Bronchial smooth muscle cell (primary cell): ENCODE results near the gene LIPF. TPM values are rescaled to one million over a fixed set of nuclear protein-coding genes. Genes with fewer than 3 reads are reported as not detected.

ENCODE experiments used
- total RNA-seq: library from RNA; depleted of rRNA; stranded (reverse); fragments of >200 nt; gene quantifications from 2 replicates; pipeline ENCODE4 v1.2.1, GENCODE V29; 2014

The LIPF gene, protein sequence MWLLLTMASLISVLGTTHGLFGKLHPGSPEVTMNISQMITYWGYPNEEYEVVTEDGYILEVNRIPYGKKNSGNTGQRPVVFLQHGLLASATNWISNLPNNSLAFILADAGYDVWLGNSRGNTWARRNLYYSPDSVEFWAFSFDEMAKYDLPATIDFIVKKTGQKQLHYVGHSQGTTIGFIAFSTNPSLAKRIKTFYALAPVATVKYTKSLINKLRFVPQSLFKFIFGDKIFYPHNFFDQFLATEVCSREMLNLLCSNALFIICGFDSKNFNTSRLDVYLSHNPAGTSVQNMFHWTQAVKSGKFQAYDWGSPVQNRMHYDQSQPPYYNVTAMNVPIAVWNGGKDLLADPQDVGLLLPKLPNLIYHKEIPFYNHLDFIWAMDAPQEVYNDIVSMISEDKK
- total RNA-seq, result not detected in 2 replicates

DNA sequence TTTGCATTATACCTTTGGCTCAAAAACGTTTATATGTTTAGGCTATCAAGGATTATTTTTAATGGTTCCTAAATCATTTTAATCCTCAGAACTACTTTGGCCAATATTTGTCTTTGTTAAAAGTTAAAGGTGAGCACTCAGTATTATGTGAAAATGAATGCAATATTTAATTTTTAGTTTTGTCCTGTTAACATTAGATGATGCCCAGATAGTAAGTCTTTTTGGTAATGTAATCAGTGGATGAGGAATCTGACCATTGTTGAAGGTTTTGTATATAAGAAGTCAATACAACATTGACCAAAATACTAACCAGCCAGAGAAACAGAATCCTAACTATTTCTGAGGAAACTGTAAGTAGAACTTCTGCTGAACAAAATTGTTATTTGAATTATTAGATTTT, at the start of gene LIPF:
Gene LIPF (plus strand): TSS at position 301 of the 400 bp plus-strand sequence. CDS start 2,856 bp downstream, outside the sequence.

DNA sequence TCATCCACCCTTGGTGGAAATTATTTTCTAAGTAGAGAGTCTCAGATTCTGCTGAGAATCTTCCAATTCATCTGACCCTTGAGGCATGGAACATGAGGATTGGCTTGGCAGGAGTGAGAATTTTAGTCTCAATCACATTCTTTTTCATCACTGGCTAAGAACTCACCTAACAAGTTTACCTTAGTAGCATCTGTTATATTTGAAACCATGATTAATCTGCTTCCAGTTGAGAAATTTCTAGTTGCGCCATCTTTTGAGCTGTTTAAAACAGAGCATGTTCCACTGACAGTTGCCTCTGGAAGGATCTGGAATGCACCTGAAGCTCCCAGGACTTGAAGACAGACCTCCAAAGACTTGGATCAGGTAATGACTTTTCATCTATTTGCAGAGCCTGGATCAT, 41.7 kb downstream of the LIPF start, which contains the start of gene LIPK:
Gene LIPK (plus strand): TSS at position 292 of the 400 bp plus-strand sequence. CDS start 18,295 bp downstream, outside the sequence.

Other genes with a start within 250 kb of the LIPF start
- gene RNLS, start 81.1 kb upstream of the LIPF start, total RNA-seq, result 10.4 and 12.6 TPM in 2 replicates
- under 0.01 and 0.16 TPM in 2 replicates for gene LIPJ, start 77.7 kb upstream of the LIPF start, total RNA-seq
- not detected in 2 replicates for gene LIPK, start 41.8 kb downstream of the LIPF start, total RNA-seq
- gene LIPN, start 95.6 kb downstream of the LIPF start, total RNA-seq, result not detected in 2 replicates
- not detected in 2 replicates for gene LIPM, start 138.3 kb downstream of the LIPF start, total RNA-seq
- gene ANKRD22, start 187.4 kb downstream of the LIPF start, total RNA-seq, result under 0.01 TPM in 1 of 2 replicates, not detected in the other
- 14.5 and 30.1 TPM in 2 replicates for gene STAMBPL1, start 215.8 kb downstream of the LIPF start, total RNA-seq